H9 (cell line): ENCODE measurements around the gene DGCR2. TPM values are rescaled to one million over a fixed set of nuclear protein-coding genes. Genes with fewer than 3 reads are reported as not detected.

Experiments
- DNase-seq: peaks from one replicate; pipeline ENCODE4 v3.0.0-alpha.2; 2017
- H2AFZ ChIP-seq: one replicate; pipeline ENCODE4 v1.6.1; 2013; ENCODE audit warnings: mild to moderate bottlenecking, low read length, control low read depth, moderate library complexity
- H2AK5ac ChIP-seq: 2 replicates; pipeline ENCODE4 v1.6.1; 2013; ENCODE audit warnings: low read length, control low read depth, mixed read lengths; ENCODE audit not compliant: insufficient read length
- H2BK120ac ChIP-seq: one replicate; pipeline ENCODE4 v1.6.1; 2013; ENCODE audit warnings: low read depth, mild to moderate bottlenecking, low read length, control low read depth, inconsistent platforms; ENCODE audit not compliant: poor library complexity, severe bottlenecking
- H2BK12ac ChIP-seq: 2 replicates; pipeline ENCODE4 v1.6.1; 2013; ENCODE audit warnings: low read length, control low read depth, mixed read lengths, low read depth; ENCODE audit not compliant: insufficient read length
- H2BK15ac ChIP-seq: 2 replicates; pipeline ENCODE4 v1.6.1; 2013; ENCODE audit warnings: low read depth, low read length, control low read depth
- H2BK20ac ChIP-seq: one replicate; pipeline ENCODE4 v1.6.1; 2013; ENCODE audit warnings: low read depth, mild to moderate bottlenecking, low read length, control low read depth, inconsistent platforms; ENCODE audit not compliant: poor library complexity, severe bottlenecking
- H2BK5ac ChIP-seq: 2 replicates; pipeline ENCODE4 v1.6.1; 2013; ENCODE audit warnings: low read length, control low read depth, mixed read lengths; ENCODE audit not compliant: insufficient read length
- H3K14ac ChIP-seq: 2 replicates; pipeline ENCODE4 v1.6.1; 2013; ENCODE audit warnings: low read length, control low read depth; ENCODE audit not compliant: insufficient read depth
- H3K18ac ChIP-seq: 2 replicates; pipeline ENCODE4 v1.6.1; 2013; ENCODE audit warnings: low read depth, mild to moderate bottlenecking, mixed read lengths, low read length, control low read depth; ENCODE audit not compliant: insufficient read length
- H3K23ac ChIP-seq: 2 replicates; pipeline ENCODE4 v1.6.1; 2013; ENCODE audit warnings: low read length, control low read depth, mixed read lengths, low read depth; ENCODE audit not compliant: insufficient read length
- H3K23me2 ChIP-seq: 2 replicates; pipeline ENCODE4 v1.6.1; 2013; ENCODE audit warnings: low read depth, mild to moderate bottlenecking, mixed read lengths, low read length, control low read depth; ENCODE audit not compliant: insufficient read length, poor library complexity, severe bottlenecking
- H3K27ac ChIP-seq: 2 replicates; pipeline ENCODE4 v1.5.1; 2013; ENCODE audit warnings: low read length, control low read depth, mixed read lengths, low read depth; ENCODE audit not compliant: insufficient read length
- H3K27me3 ChIP-seq: 2 replicates; pipeline ENCODE4 v1.6.1; 2013; ENCODE audit warnings: low read length, control low read depth, inconsistent platforms; ENCODE audit not compliant: insufficient read depth
- H3K4ac ChIP-seq: 2 replicates; pipeline ENCODE4 v1.6.1; 2013; ENCODE audit warnings: low read depth, mild to moderate bottlenecking, control low read depth, inconsistent platforms, low read length, moderate library complexity
- H3K4me1 ChIP-seq: 2 replicates; pipeline ENCODE4 v1.6.1; 2013; ENCODE audit warnings: low read length, control low read depth, inconsistent platforms; ENCODE audit not compliant: insufficient read depth
- H3K4me2 ChIP-seq: 2 replicates; pipeline ENCODE4 v1.6.1; 2013; ENCODE audit warnings: low read length, control low read depth, mixed read lengths; ENCODE audit not compliant: insufficient read length, insufficient read depth
- H3K56ac ChIP-seq: 2 replicates; pipeline ENCODE4 v1.6.1; 2013; ENCODE audit warnings: low read depth, mild to moderate bottlenecking, mixed read lengths, low read length, control low read depth; ENCODE audit not compliant: insufficient read length
- H3K79me1 ChIP-seq: 2 replicates; pipeline ENCODE4 v1.6.1; 2013; ENCODE audit warnings: low read depth, mild to moderate bottlenecking, moderate library complexity, low read length, control low read depth, inconsistent platforms; ENCODE audit not compliant: insufficient read depth, poor library complexity, severe bottlenecking
- H3K79me2 ChIP-seq: 2 replicates; pipeline ENCODE4 v1.6.1; 2013; ENCODE audit warnings: low read length, control low read depth, inconsistent platforms; ENCODE audit not compliant: insufficient read depth
- H3K9ac ChIP-seq: 2 replicates; pipeline ENCODE4 v1.6.1; 2013; ENCODE audit warnings: low read length, control low read depth, mixed read lengths; ENCODE audit not compliant: insufficient read length; ENCODE audit errors: extremely low read depth
- H3K9me3 ChIP-seq: one replicate; pipeline ENCODE4 v1.6.1; 2013; ENCODE audit warnings: low read depth, low read length, inconsistent platforms; ENCODE audit not compliant: control insufficient read depth
- H3T11ph ChIP-seq: one replicate; pipeline ENCODE4 v1.6.1; 2013; ENCODE audit warnings: mild to moderate bottlenecking, low read length, control low read depth, inconsistent platforms
- H4K20me1 ChIP-seq: one replicate; pipeline ENCODE4 v1.6.1; 2013; ENCODE audit not compliant: control insufficient read depth, insufficient read length, insufficient read depth
- H4K5ac ChIP-seq: 2 replicates; pipeline ENCODE4 v1.6.1; 2013; ENCODE audit warnings: low read depth, mild to moderate bottlenecking, mixed read lengths, low read length, control low read depth; ENCODE audit not compliant: insufficient read length
- H4K8ac ChIP-seq: replicated peaks from 2 replicates; pipeline ENCODE4 v1.6.1; 2013; ENCODE audit warnings: low read length, control low read depth, mixed read lengths, low read depth; ENCODE audit not compliant: insufficient read length
- H4K91ac ChIP-seq: 2 replicates; pipeline ENCODE4 v1.6.1; 2013; ENCODE audit warnings: low read depth, mild to moderate bottlenecking, moderate library complexity, mixed read lengths, low read length, control low read depth; ENCODE audit not compliant: insufficient read length
- H3K27ac Mint-ChIP-seq, 3 experiments: 2 replicates in 2 of 3; 3 replicates in 1 of 3; pipeline ENCODE4 v1.8.0; 2020 to 2021; ENCODE audit warnings: mixed read lengths in 3 of 3, mild to moderate bottlenecking in 1 of 3, moderate library complexity in 1 of 3
- H3K27me3 Mint-ChIP-seq: 2 replicates; pipeline ENCODE4 v1.8.0; 2021; ENCODE audit warnings: low read depth, mild to moderate bottlenecking, moderate library complexity, mixed read lengths
- H3K36me3 Mint-ChIP-seq, 3 experiments: 2 replicates in 2 of 3; 3 replicates in 1 of 3; pipeline ENCODE4 v1.8.0; 2020 to 2021; ENCODE audit warnings: low read depth in 3 of 3, mixed read lengths in 3 of 3; ENCODE audit not compliant: insufficient read depth in 1 of 3
- H3K4me1 Mint-ChIP-seq, 2 experiments: 2 replicates each; pipeline ENCODE4 v1.8.0; 2020; ENCODE audit warnings: mixed read lengths in 2 of 2
- H3K4me3 Mint-ChIP-seq, 2 experiments: 2 replicates in 1 of 2; 3 replicates in 1 of 2; pipeline ENCODE4 v1.8.0; 2020 to 2021; ENCODE audit warnings: mild to moderate bottlenecking in 2 of 2, mixed read lengths in 2 of 2, moderate library complexity in 1 of 2
- H3K9me3 Mint-ChIP-seq, 2 experiments: 2 replicates in 1 of 2; 3 replicates in 1 of 2; pipeline ENCODE4 v1.8.0; 2020; ENCODE audit warnings: mild to moderate bottlenecking in 2 of 2, mixed read lengths in 2 of 2, moderate library complexity in 1 of 2
- WGBS: extraction: QIAGEN DNeasy Blood & Tissue Kit; methylation state at CpG from one replicate; pipeline ENCODE4 v1.1.7; 2013; ENCODE audit warnings: missing lambda C conversion rate, low lambda C conversion rate, mixed read lengths; ENCODE audit not compliant: insufficient read length; ENCODE audit errors: extremely low coverage; 5-methylcytosine and 5-hydroxymethylcytosine counted together
- total RNA-seq: library from RNA; stranded (reverse); gene quantifications from 2 replicates; pipeline ENCODE4 v1.2.1, GENCODE V29; 2021
- TF ChIP-seq, protein P1 (sequence below): fragments of 200-600 bp; sonication (generic); conservative IDR thresholded peaks from 3 replicates; pipeline ENCODE4 v1.8.0; 2021; ENCODE audit warnings: antibody characterized with exemption, mild to moderate bottlenecking

The DGCR2 gene
- total RNA-seq, 1 experiment from 2014 or later = 47.2 TPM

- no peak overlapping the region; the same call in 1 of the 2 replicates for H3K14ac ChIP-seq
- H3K79me1 ChIP-seq = no peaks in the 10 kb centered on the region
- no peak overlapping the region for H3K27ac ChIP-seq
- H4K20me1 ChIP-seq = no peaks in the 10 kb centered on the region
- H3K4ac ChIP-seq = no peak overlapping the region
- no peak overlapping the region for H3K4me2 ChIP-seq
- no peak overlapping the region for H3T11ph ChIP-seq
- TF ChIP-seq, protein P1, sequence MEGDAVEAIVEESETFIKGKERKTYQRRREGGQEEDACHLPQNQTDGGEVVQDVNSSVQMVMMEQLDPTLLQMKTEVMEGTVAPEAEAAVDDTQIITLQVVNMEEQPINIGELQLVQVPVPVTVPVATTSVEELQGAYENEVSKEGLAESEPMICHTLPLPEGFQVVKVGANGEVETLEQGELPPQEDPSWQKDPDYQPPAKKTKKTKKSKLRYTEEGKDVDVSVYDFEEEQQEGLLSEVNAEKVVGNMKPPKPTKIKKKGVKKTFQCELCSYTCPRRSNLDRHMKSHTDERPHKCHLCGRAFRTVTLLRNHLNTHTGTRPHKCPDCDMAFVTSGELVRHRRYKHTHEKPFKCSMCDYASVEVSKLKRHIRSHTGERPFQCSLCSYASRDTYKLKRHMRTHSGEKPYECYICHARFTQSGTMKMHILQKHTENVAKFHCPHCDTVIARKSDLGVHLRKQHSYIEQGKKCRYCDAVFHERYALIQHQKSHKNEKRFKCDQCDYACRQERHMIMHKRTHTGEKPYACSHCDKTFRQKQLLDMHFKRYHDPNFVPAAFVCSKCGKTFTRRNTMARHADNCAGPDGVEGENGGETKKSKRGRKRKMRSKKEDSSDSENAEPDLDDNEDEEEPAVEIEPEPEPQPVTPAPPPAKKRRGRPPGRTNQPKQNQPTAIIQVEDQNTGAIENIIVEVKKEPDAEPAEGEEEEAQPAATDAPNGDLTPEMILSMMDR = no peak
- no peak overlapping the region for H4K8ac ChIP-seq
- no peaks in the 10 kb centered on the region for H3K4me1 ChIP-seq
- no peak for DNase-seq
- H3K27me3 ChIP-seq = no peaks in the 10 kb centered on the region
- H2AFZ ChIP-seq = no peak overlapping the region
- peaks cover 31 to 80% (median 72%) of the 10 kb centered on the region in 3 experiments; a peak in 6 of 7 replicates for H3K36me3 Mint-ChIP-seq
- H3K4me3 Mint-ChIP-seq = no peak overlapping the region
- no peaks in the 10 kb centered on the region for H3K9me3 Mint-ChIP-seq
- no peak overlapping the region for H4K91ac ChIP-seq
- no peak overlapping the region for H2BK5ac ChIP-seq
- no CpG with 5 or more reads among the region's 8 CpGs for WGBS
- H4K5ac ChIP-seq = no peak overlapping the region
- H3K23ac ChIP-seq = no peak overlapping the region
- H3K4me1 Mint-ChIP-seq = no peaks in the 10 kb centered on the region
- no peak overlapping the region for H2BK20ac ChIP-seq
- no peak overlapping the region for H3K18ac ChIP-seq
- no peak overlapping the region for H2BK15ac ChIP-seq
- H3K27ac Mint-ChIP-seq = peak overlapping the region in 2 of 3 experiments; percentile 45 to 48; a peak in 1 of 7 replicates
- H3K9me3 ChIP-seq = no peaks in the 10 kb centered on the region
- H3K23me2 ChIP-seq = no peaks in the 10 kb centered on the region
- H2BK120ac ChIP-seq = no peak overlapping the region
- H3K79me2 ChIP-seq = no peaks in the 10 kb centered on the region
- H3K27me3 Mint-ChIP-seq = no peaks in the 10 kb centered on the region
- H2AK5ac ChIP-seq = no peak overlapping the region
- H3K56ac ChIP-seq = no peak overlapping the region
- no peak overlapping the region for H3K9ac ChIP-seq
- H2BK12ac ChIP-seq = no peak overlapping the region
These were observed 59.3 kb downstream of the DGCR2 start for GRCh38 chr22:19062943-19063308.
